Neural progenitor cell (in vitro differentiated cells): ENCODE measurements around the gene PRDM12. TPM values are rescaled to one million over a fixed set of nuclear protein-coding genes. Genes with fewer than 3 reads are reported as not detected.

ENCODE experiments used
- DNase-seq: peaks from one replicate; pipeline ENCODE4 v3.0.0-alpha.2; 2016; ENCODE audit warnings: low spot score
- H2AFZ ChIP-seq: fragments of 200-600 bp; sonication (generic); replicated peaks from 2 replicates; pipeline ENCODE4 v1.6.1; 2016; ENCODE audit warnings: antibody characterized with exemption
- H3F3A ChIP-seq: fragments of 200-600 bp; sonication (generic); 2 replicates; pipeline ENCODE4 v1.6.1; 2016; ENCODE audit warnings: antibody characterized with exemption, low read depth
- H3K27ac ChIP-seq: fragments of 200-600 bp; sonication (generic); 2 replicates; pipeline ENCODE4 v1.5.1; 2016; ENCODE audit warnings: mild to moderate bottlenecking
- H3K27me3 ChIP-seq: fragments of 200-600 bp; sonication (generic); 2 replicates; pipeline ENCODE4 v1.6.1; 2016; ENCODE audit warnings: mild to moderate bottlenecking, moderate library complexity
- H3K36me3 ChIP-seq: fragments of 200-600 bp; sonication (generic); 2 replicates; pipeline ENCODE4 v1.5.1; 2016
- H3K4me1 ChIP-seq: fragments of 200-600 bp; sonication (generic); 2 replicates; pipeline ENCODE4 v1.6.1; 2016; ENCODE audit warnings: mixed run types
- H3K4me2 ChIP-seq: fragments of 200-600 bp; sonication (generic); 2 replicates; pipeline ENCODE4 v1.6.1; 2016
- H3K4me3 ChIP-seq: fragments of 200-600 bp; sonication (generic); 2 replicates; pipeline ENCODE4 v1.5.1; 2016
- H3K79me2 ChIP-seq: fragments of 200-600 bp; sonication (generic); 2 replicates; pipeline ENCODE4 v1.6.1; 2016; ENCODE audit warnings: low read depth
- H3K9ac ChIP-seq: fragments of 200-600 bp; sonication (generic); 2 replicates; pipeline ENCODE4 v1.6.1; 2016
- H3K9me3 ChIP-seq: fragments of 200-600 bp; sonication (generic); 2 replicates; pipeline ENCODE4 v1.5.1; 2016; ENCODE audit warnings: low read depth
- H4K20me1 ChIP-seq: fragments of 200-600 bp; sonication (generic); 2 replicates; pipeline ENCODE4 v1.6.1; 2016; ENCODE audit warnings: low read depth
- H3K27ac Mint-ChIP-seq: 3 replicates; pipeline ENCODE4 v1.8.0; 2021; ENCODE audit warnings: mixed read lengths
- H3K27me3 Mint-ChIP-seq: 2 replicates; pipeline ENCODE4 v1.8.0; 2022; ENCODE audit warnings: low read depth, mild to moderate bottlenecking, inconsistent platforms, moderate library complexity, mixed read lengths; ENCODE audit not compliant: insufficient read depth
- H3K36me3 Mint-ChIP-seq: 3 replicates; pipeline ENCODE4 v1.8.0; 2021; ENCODE audit warnings: mixed read lengths
- H3K4me1 Mint-ChIP-seq: 3 replicates; pipeline ENCODE4 v1.8.0; 2021; ENCODE audit warnings: mixed read lengths
- H3K4me3 Mint-ChIP-seq: 3 replicates; pipeline ENCODE4 v1.8.0; 2021; ENCODE audit warnings: mild to moderate bottlenecking, moderate library complexity, mixed read lengths
- H3K9me3 Mint-ChIP-seq: 3 replicates; pipeline ENCODE4 v1.8.0; 2020; ENCODE audit warnings: mixed read lengths
- EZH2 ChIP-seq: fragments of 200-600 bp; sonication (generic); IDR thresholded peaks from 2 replicates; pipeline ENCODE4 v1.6.1; 2017; ENCODE audit warnings: antibody characterized with exemption, mild to moderate bottlenecking, moderate library complexity
- EZH2phosphoT487 ChIP-seq: fragments of 200-600 bp; sonication (generic); IDR thresholded peaks from 2 replicates; pipeline ENCODE4 v1.6.1; 2017; ENCODE audit warnings: antibody characterized with exemption
- total RNA-seq: library from RNA; depleted of rRNA; stranded (reverse); fragments of >200 nt; gene quantifications from 2 replicates; pipeline ENCODE4 v1.2.3, GENCODE V29; 2015; ENCODE audit warnings: low replicate concordance
- TF ChIP-seq, protein P1 (sequence below): fragments of 200-600 bp; sonication (generic); IDR thresholded peaks from 2 replicates; pipeline ENCODE4 v1.5.1; 2017; ENCODE audit warnings: antibody characterized with exemption, mild to moderate bottlenecking

The PRDM12 gene
- total RNA-seq, 1 donor from 2014 or later, result not detected

DNA sequence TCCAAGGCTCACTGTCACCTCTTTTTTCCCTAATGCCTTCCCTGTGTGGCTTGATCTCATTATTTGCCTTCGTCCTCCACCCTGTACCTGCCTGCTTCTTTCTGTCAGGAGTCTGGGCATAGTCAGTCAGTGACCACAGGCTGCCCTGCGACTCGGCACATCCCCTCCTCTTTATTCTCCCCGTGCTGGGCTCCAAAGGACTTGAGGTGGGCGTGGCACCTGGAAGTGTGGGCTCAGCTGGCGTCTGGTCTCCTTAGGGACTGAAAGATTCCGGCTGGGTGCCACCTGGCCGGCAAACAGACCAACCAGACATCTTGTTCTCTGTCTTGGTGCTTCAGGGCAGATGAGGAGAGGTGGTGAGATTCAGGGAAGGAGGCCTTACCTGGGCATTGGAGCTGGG, 29.6 kb upstream of the PRDM12 start:
- Histone ChIP-seq H3K27me3 (no peaks in the 10 kb centered on the region), H3K4me2 (no peak overlapping the region), H3K4me1 (peaks cover 12% of the 10 kb centered on the region), H4K20me1 (peaks cover 23% of the 10 kb centered on the region), H3F3A (peaks cover 25% of the 10 kb centered on the region), H2AFZ (no peak overlapping the region), H3K36me3 (no peaks in the 10 kb centered on the region), H3K27ac (no peak overlapping the region), H3K9ac (no peak overlapping the region), H3K79me2 (no peaks in the 10 kb centered on the region), H3K4me3 (no peak overlapping the region), H3K9me3 (no peaks in the 10 kb centered on the region)
- peaks cover 19% of the 10 kb centered on the region for H3K36me3 Mint-ChIP-seq
- peaks cover 12% of the 10 kb centered on the region for H3K4me1 Mint-ChIP-seq
- no peak overlapping the region for H3K27ac Mint-ChIP-seq
- no peaks in the 10 kb centered on the region for H3K9me3 Mint-ChIP-seq
- DNase-seq, result no peak
- peaks cover 2% of the 10 kb centered on the region for H3K27me3 Mint-ChIP-seq
- H3K4me3 Mint-ChIP-seq, result no peak overlapping the region
- TF ChIP-seq, protein P1, sequence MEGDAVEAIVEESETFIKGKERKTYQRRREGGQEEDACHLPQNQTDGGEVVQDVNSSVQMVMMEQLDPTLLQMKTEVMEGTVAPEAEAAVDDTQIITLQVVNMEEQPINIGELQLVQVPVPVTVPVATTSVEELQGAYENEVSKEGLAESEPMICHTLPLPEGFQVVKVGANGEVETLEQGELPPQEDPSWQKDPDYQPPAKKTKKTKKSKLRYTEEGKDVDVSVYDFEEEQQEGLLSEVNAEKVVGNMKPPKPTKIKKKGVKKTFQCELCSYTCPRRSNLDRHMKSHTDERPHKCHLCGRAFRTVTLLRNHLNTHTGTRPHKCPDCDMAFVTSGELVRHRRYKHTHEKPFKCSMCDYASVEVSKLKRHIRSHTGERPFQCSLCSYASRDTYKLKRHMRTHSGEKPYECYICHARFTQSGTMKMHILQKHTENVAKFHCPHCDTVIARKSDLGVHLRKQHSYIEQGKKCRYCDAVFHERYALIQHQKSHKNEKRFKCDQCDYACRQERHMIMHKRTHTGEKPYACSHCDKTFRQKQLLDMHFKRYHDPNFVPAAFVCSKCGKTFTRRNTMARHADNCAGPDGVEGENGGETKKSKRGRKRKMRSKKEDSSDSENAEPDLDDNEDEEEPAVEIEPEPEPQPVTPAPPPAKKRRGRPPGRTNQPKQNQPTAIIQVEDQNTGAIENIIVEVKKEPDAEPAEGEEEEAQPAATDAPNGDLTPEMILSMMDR, result no peak
- no peak for TF ChIP-seq EZH2
- no peak for TF ChIP-seq EZH2phosphoT487

DNA sequence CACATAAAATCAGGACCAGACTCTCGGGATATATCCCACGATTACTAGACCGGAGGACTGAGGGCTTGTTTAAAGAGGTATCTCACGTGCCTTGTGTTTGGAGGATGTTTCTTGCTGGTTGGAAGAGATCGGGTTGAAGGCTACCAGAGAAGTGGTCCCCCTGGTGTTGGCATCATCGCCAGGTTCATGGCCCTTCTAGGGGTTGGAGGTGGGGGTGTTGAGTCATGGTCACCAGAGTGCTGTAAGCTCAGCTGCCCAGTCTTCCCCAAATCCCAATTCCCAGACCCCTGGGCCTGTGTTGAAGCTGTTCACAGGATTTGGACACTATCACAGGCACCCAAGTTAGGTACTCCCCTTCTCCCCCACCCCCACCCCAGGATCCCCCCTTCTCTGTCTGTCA, 29.1 kb upstream of the PRDM12 start:
- Mint-ChIP-seq H3K4me3 (peak overlapping the region; percentile 41), H3K4me1 (peaks cover 10% of the 10 kb centered on the region), H3K27me3 (peaks cover 2% of the 10 kb centered on the region), H3K9me3 (no peaks in the 10 kb centered on the region), H3K36me3 (peaks cover 19% of the 10 kb centered on the region), H3K27ac (no peak overlapping the region)
- Histone ChIP-seq H3K4me1 (peaks cover 11% of the 10 kb centered on the region), H3K27ac (no peak overlapping the region), H3K79me2 (no peaks in the 10 kb centered on the region), H3K4me2 (no peak overlapping the region), H3K27me3 (no peaks in the 10 kb centered on the region), H3F3A (peaks cover 25% of the 10 kb centered on the region), H2AFZ (no peak overlapping the region), H3K36me3 (no peaks in the 10 kb centered on the region), H3K9me3 (no peaks in the 10 kb centered on the region), H3K9ac (no peak overlapping the region), H3K4me3 (no peak overlapping the region), H4K20me1 (peaks cover 19% of the 10 kb centered on the region)
- DNase-seq, result no peak
- TF ChIP-seq EZH2phosphoT487, result no peak
- no peak for TF ChIP-seq EZH2
- TF ChIP-seq, protein P1, result no peak

DNA sequence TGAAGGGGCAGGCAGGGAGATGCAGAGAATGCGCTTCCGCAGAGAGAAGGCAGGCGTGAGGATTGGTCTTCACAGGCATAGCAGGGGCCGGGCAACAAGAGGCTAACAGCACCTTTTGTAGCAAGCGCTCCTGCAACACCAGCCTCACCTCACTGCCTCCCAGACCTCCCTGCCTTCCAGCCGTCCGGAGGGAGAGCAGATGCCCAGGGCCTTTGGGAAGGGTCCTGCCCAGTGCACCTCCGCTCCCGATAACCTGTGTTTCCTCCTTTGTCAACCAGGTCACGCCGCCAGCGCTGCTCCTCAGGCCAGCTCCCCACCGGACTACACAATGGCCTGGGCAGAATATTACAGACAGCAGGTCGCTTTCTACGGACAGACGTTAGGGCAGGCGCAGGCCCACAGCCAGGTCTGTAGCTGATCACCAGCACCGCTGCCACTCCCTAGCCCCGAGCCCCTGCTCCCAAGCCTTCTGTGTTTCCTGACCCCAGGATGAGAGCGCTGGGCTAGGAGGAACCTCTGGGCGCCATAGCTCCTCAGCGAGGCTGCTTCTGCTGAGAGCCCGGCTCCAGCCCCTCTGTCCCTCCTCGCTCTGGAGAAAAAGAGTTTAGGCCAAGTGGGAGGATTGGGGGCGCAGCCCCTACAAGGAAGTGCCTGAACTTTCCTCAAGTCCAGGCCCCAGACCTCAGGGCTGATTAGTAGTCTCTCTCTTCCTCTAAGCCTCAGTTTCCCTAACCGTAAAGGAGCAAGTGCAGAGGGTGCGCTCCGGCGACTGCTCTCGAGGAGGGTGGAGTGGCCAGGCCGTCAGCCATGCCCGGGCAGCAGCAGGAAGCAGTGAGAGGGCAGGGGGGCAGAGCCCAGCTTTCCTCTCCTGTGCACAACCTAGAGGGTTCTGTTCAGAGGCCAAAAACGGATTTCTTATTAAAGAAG, 28.4 kb upstream of the PRDM12 start:
- no peak overlapping the region for H2AFZ ChIP-seq
- Mint-ChIP-seq H3K4me1 (peaks cover 10% of the 10 kb centered on the region), H3K4me3 (no peak overlapping the region), H3K9me3 (no peaks in the 10 kb centered on the region), H3K27ac (no peak overlapping the region), H3K36me3 (peaks cover 19% of the 10 kb centered on the region), H3K27me3 (peaks cover 3% of the 10 kb centered on the region)
- no peaks in the 10 kb centered on the region for H3K27me3 ChIP-seq
- no peak overlapping the region for H3K4me3 ChIP-seq
- no peaks in the 10 kb centered on the region for H3K36me3 ChIP-seq
- peaks cover 11% of the 10 kb centered on the region for H3K4me1 ChIP-seq
- DNase-seq, result no peak
- peaks cover 25% of the 10 kb centered on the region for H3F3A ChIP-seq
- no peaks in the 10 kb centered on the region for H3K79me2 ChIP-seq
- H3K4me2 ChIP-seq, result no peak overlapping the region
- TF ChIP-seq EZH2phosphoT487, result no peak
- no peak for TF ChIP-seq EZH2
- TF ChIP-seq, protein P1, result no peak
- peaks cover 18% of the 10 kb centered on the region for H4K20me1 ChIP-seq
- H3K9ac ChIP-seq, result no peak overlapping the region
- no peaks in the 10 kb centered on the region for H3K9me3 ChIP-seq
- no peak overlapping the region for H3K27ac ChIP-seq
